T-cell (primary cell): ENCODE data around the gene SNRPF. TPM values are rescaled to one million over a fixed set of nuclear protein-coding genes. Genes with fewer than 3 reads are reported as not detected.

Experiments used
- ATAC-seq, 4 experiments: fragments of 200-7000 bp in 3 of 4; fragments of 150-1000 bp in 1 of 4; cut with Tn5 transposase; replicated peaks in 1 of 4; 1 replicate in 3 of 4; 2 replicates in 1 of 4; pipeline ENCODE4 v1.10.0; 2021; ENCODE audit warnings: moderate library complexity in 3 of 4, mild to moderate bottlenecking in 2 of 4, moderate number of reproducible peaks in 1 of 4
- CTCF ChIA-PET, 2 donors: fragments of 300-600 bp; sonication (Branson Sonifier 250); formaldehyde crosslinking; loops; one replicate each; lab custom pipeline; 2022; ENCODE audit warnings: antibody characterized with exemption in 2 of 2; lab: Charles Lee
- POLR2A ChIA-PET, 2 donors: fragments of 300-600 bp; sonication (Branson Sonifier 250); formaldehyde crosslinking; loops; one replicate each; lab custom pipeline; 2022; ENCODE audit warnings: antibody characterized with exemption in 2 of 2; lab: Charles Lee
- DNase-seq, 35 experiments: peaks; one replicate each; pipeline versions ENCODE4 v3.0.0 to v3.0.0-alpha.2; 2013 to 2023
- H3K27ac ChIP-seq: one replicate; pipeline ENCODE4 v1.5.1; 2013; ENCODE audit warnings: low read length
- H3K27me3 ChIP-seq, 2 experiments: replicated peaks in 1 of 2; 1 replicate in 1 of 2; 2 replicates in 1 of 2; pipeline versions ENCODE4 v1.6.1 to v1.7.0; 2013; ENCODE audit warnings: low read length in 1 of 2, mixed read lengths in 1 of 2; ENCODE audit not compliant: control insufficient read depth in 2 of 2, insufficient read depth in 2 of 2; ENCODE audit errors: extremely low read depth in 1 of 2
- H3K36me3 ChIP-seq, 2 donors: 1 replicate in 1 of 2; 2 replicates in 1 of 2; pipeline versions ENCODE4 v1.6.1 to v1.7.0; 2013; ENCODE audit warnings: low read length in 1 of 2; ENCODE audit not compliant: control insufficient read depth in 2 of 2, insufficient read depth in 1 of 2; ENCODE audit errors: extremely low read depth in 1 of 2
- H3K4me1 ChIP-seq, 2 experiments: 1 replicate in 1 of 2; 2 replicates in 1 of 2; pipeline versions ENCODE4 v1.6.1 to v1.7.0; 2013; ENCODE audit warnings: low read length in 2 of 2, mixed read lengths in 1 of 2; ENCODE audit not compliant: insufficient read depth in 2 of 2, control insufficient read depth in 1 of 2; ENCODE audit errors: extremely low read depth in 1 of 2
- H3K4me3 ChIP-seq, 2 donors: 1 replicate in 1 of 2; 2 replicates in 1 of 2; pipeline versions ENCODE4 v1.5.1 to v1.7.0; 2013; ENCODE audit warnings: mild to moderate bottlenecking in 2 of 2, low read length in 1 of 2, moderate library complexity in 1 of 2; ENCODE audit not compliant: control insufficient read depth in 1 of 2; ENCODE audit errors: extremely low read depth in 1 of 2
- H3K9me3 ChIP-seq: 2 replicates; pipeline ENCODE4 v1.7.0; 2013
- H3K27ac Mint-ChIP-seq, 2 donors: one replicate each; pipeline ENCODE4 v1.8.0; 2020 to 2021; ENCODE audit warnings: mild to moderate bottlenecking in 2 of 2, mixed read lengths in 2 of 2
- H3K27me3 Mint-ChIP-seq, 2 donors: one replicate each; pipeline ENCODE4 v1.8.0; 2021 to 2022; ENCODE audit warnings: mixed read lengths in 2 of 2
- H3K36me3 Mint-ChIP-seq: one replicate; pipeline ENCODE4 v1.8.0; 2021; ENCODE audit warnings: mixed read lengths
- H3K4me1 Mint-ChIP-seq, 3 donors: one replicate each; pipeline ENCODE4 v1.8.0; 2020 to 2022; ENCODE audit warnings: mixed read lengths in 3 of 3, mild to moderate bottlenecking in 1 of 3
- H3K4me3 Mint-ChIP-seq, 3 donors: one replicate each; pipeline ENCODE4 v1.8.0; 2020 to 2022; ENCODE audit warnings: mild to moderate bottlenecking in 3 of 3, mixed read lengths in 3 of 3, moderate library complexity in 3 of 3
- H3K9me3 Mint-ChIP-seq, 3 donors: one replicate each; pipeline ENCODE4 v1.8.0; 2020 to 2022; ENCODE audit warnings: mixed read lengths in 3 of 3
- WGBS: methylation state at CpG from one replicate; pipeline ENCODE4 v1.1.5; 2013; ENCODE audit warnings: missing lambda C conversion rate; ENCODE audit not compliant: insufficient coverage; 5-methylcytosine and 5-hydroxymethylcytosine counted together
- total RNA-seq, 35 experiments: library from RNA in 6 of 35; stranded (reverse) in 6 of 35; fragments of 120-200 nt in 1 of 35; gene quantifications; one replicate each; pipeline versions ENCODE4 v1.2.1 to v1.2.4 and lab custom pipeline; 2013 to 2026

Gene SNRPF
- total RNA-seq, 5 donors from 2014 or later (not counting 1 experiment from before 2014, with no cell fraction given), result 14.0 to 33.6 (median 19.3) TPM

DNA sequence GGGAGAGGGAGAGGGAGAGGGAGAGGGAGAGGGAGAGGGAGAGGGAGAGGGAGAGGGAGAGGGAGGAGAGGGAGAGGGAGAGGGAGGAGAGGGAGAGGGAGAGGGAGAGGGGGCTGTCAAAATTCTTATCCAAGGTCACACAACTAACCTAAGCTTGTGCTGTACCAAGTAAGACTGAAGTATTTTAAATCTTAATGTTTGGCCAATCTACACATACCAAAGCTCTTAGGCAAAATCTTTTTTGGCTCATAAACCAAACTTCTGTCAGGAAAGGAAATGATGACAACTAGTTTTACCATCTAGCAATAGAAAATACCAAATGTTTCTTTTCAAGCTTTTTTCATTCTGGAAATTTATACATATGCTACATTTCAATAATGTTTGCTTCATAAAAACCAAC, 49.8 kb downstream of the SNRPF start:
- H3K4me3 ChIP-seq, result no peak overlapping the region
- H3K36me3 Mint-ChIP-seq, result no peaks in the 10 kb centered on the region
- H3K27ac Mint-ChIP-seq, result no peak overlapping the region
- no peak for DNase-seq
- ChIA-PET POLR2A (no interaction called here), CTCF (interaction anchor here in 1 of 2 donors (0.6 kb wide), 1 partner anchor 39 kb away, joined by 3 read pairs; no protein-coding TSS in a partner anchor)
- H3K4me3 Mint-ChIP-seq, result no peak overlapping the region
- no peaks in the 10 kb centered on the region for H3K4me1 Mint-ChIP-seq
- H3K4me1 ChIP-seq, result no peaks in the 10 kb centered on the region
- ATAC-seq, result no peak
- no peaks in the 10 kb centered on the region for H3K9me3 ChIP-seq
- H3K36me3 ChIP-seq, result no peaks in the 10 kb centered on the region
- peaks cover 19 to 25% of the 10 kb centered on the region in 2 donors for H3K27me3 Mint-ChIP-seq
- H3K27me3 ChIP-seq, result peaks cover 0 to 3% of the 10 kb centered on the region in 2 experiments
- H3K27ac ChIP-seq, result no peak overlapping the region
- H3K9me3 Mint-ChIP-seq, result peaks cover 0 to 2% (median 0%) of the 10 kb centered on the region in 3 donors

DNA sequence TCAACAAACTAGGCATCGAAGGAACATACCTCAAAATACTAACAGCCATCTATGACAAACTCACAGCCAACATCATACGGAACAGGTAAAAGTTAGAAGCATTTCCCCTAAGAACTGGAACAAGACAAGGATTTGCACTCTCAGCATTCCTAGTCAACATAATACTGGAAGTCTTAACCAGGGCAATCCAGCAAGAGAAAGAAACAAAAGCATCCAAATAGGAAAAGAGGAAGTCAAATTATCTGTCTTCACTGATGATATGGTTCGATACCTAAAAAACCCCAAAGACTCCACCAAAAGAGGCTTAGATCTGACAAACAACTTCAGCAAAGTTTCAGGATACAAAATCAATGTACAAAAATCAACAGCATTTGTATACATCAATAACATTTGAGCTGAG, 51.1 kb downstream of the SNRPF start:
- Mint-ChIP-seq H3K4me3 (no peak overlapping the region), H3K9me3 (no peaks in the 10 kb centered on the region), H3K4me1 (no peaks in the 10 kb centered on the region), H3K27me3 (peaks cover 11 to 19% of the 10 kb centered on the region in 2 donors), H3K36me3 (no peaks in the 10 kb centered on the region), H3K27ac (no peak overlapping the region)
- 100% methylated on average over 1 of the region's 3 CpGs for WGBS
- ChIA-PET CTCF (interaction anchor here in 1 of 2 donors (0.5 kb wide), 1 partner anchor 51 kb away, joined by 4 read pairs; no protein-coding TSS in a partner anchor), POLR2A (interaction anchor here in 1 of 2 donors (0.6 kb wide), 1 partner anchor 463 kb away, joined by 3 read pairs; no protein-coding TSS in a partner anchor)
- H3K36me3 ChIP-seq, result no peaks in the 10 kb centered on the region
- no peaks in the 10 kb centered on the region for H3K9me3 ChIP-seq
- no peak overlapping the region for H3K4me3 ChIP-seq
- no peak overlapping the region for H3K27ac ChIP-seq
- no peak for ATAC-seq
- peaks cover 0 to 3% of the 10 kb centered on the region in 2 experiments for H3K27me3 ChIP-seq
- DNase-seq, result no peak
- H3K4me1 ChIP-seq, result no peaks in the 10 kb centered on the region

Other genes with a start within 250 kb of the SNRPF start
- gene NTN4, start 68.2 kb upstream of the SNRPF start, total RNA-seq, result 1 to 10 TPM in 3 of 5 donors, under 1 TPM in 2; 0.53 to 4.1 (median 1.3) TPM
- gene CCDC38, start 83.7 kb downstream of the SNRPF start, total RNA-seq, result 1 to 10 TPM in 1 of 5 donors, under 1 TPM in 2, not detected in 2; 0.14 to 1.4 (median 0.49) TPM
- 1 to 10 TPM in 4 of 5 donors, under 1 TPM in 1; 0.40 to 2.6 (median 1.2) TPM for gene AMDHD1, start 84.4 kb downstream of the SNRPF start, total RNA-seq
- 1 to 10 TPM in 3 of 5 donors, under 1 TPM in 2; 0.54 to 2.4 (median 1.1) TPM for gene HAL, start 137.4 kb downstream of the SNRPF start, total RNA-seq
- 10 to 100 TPM; 50.5 to 61.6 (median 58.7) TPM for gene LTA4H, start 176.6 kb downstream of the SNRPF start, total RNA-seq